Astrocyte (in vitro differentiated cells and primary cell): ENCODE data around the gene SGCD. TPM values are rescaled to one million over a fixed set of nuclear protein-coding genes. Genes with fewer than 3 reads are reported as not detected.

Source experiments
- DNase-seq: peaks from one replicate; pipeline ENCODE4 v3.0.0-alpha.2; 2010; ENCODE audit warnings: low read depth
- FAIRE-seq: peaks from 2 replicates; lab custom pipeline; 2011; peaks lifted over from hg19 to GRCh38; lab: Jason Lieb, UNC
- H2AFZ ChIP-seq: 2 replicates; pipeline ENCODE4 v1.6.0; 2012; ENCODE audit warnings: low read depth, low read length, inconsistent platforms
- H3K27ac ChIP-seq: 2 replicates; pipeline ENCODE4 v1.5.1; 2011; ENCODE audit warnings: low read depth, low read length, inconsistent platforms
- H3K27me3 ChIP-seq: 2 replicates; pipeline ENCODE4 v1.6.0; 2011; ENCODE audit warnings: low read length, inconsistent platforms; ENCODE audit not compliant: insufficient read depth
- H3K36me3 ChIP-seq: 2 replicates; pipeline ENCODE4 v1.5.1; 2011; ENCODE audit warnings: low read length, inconsistent platforms; ENCODE audit not compliant: insufficient read depth
- H3K4me1 ChIP-seq: 2 replicates; pipeline ENCODE4 v1.5.1; 2011; ENCODE audit warnings: low read length, inconsistent platforms; ENCODE audit not compliant: insufficient read depth
- H3K4me2 ChIP-seq: 2 replicates; pipeline ENCODE4 v1.6.0; 2012; ENCODE audit warnings: low read length, inconsistent platforms
- H3K4me3 ChIP-seq: 2 replicates; pipeline ENCODE4 v1.5.1; 2011; ENCODE audit warnings: low read depth, mild to moderate bottlenecking, low read length, inconsistent platforms; ENCODE audit not compliant: insufficient read depth
- H3K79me2 ChIP-seq: 2 replicates; pipeline ENCODE4 v1.6.0; 2012; ENCODE audit warnings: mild to moderate bottlenecking, low read length, inconsistent platforms; ENCODE audit not compliant: insufficient read depth
- H3K9ac ChIP-seq: 2 replicates; pipeline ENCODE4 v1.6.0; 2012; ENCODE audit warnings: mild to moderate bottlenecking, low read length, inconsistent platforms
- H3K9me3 ChIP-seq: 2 replicates; pipeline ENCODE4 v1.5.1; 2012; ENCODE audit warnings: low read depth, mild to moderate bottlenecking, low read length, inconsistent platforms; ENCODE audit not compliant: insufficient read depth
- H4K20me1 ChIP-seq: 2 replicates; pipeline ENCODE4 v1.6.0; 2012; ENCODE audit warnings: low read length, inconsistent platforms; ENCODE audit not compliant: insufficient read depth
- H3K27ac Mint-ChIP-seq: one replicate; pipeline ENCODE4 v1.8.0; 2021; ENCODE audit warnings: mild to moderate bottlenecking, mixed read lengths; ENCODE audit not compliant: unreplicated experiment
- H3K27me3 Mint-ChIP-seq: one replicate; pipeline ENCODE4 v1.8.0; 2021; ENCODE audit warnings: low read depth, mixed read lengths; ENCODE audit not compliant: unreplicated experiment
- H3K36me3 Mint-ChIP-seq: one replicate; pipeline ENCODE4 v1.8.0; 2021; ENCODE audit warnings: low read depth, mixed read lengths; ENCODE audit not compliant: unreplicated experiment
- H3K4me1 Mint-ChIP-seq: one replicate; pipeline ENCODE4 v1.8.0; 2021; ENCODE audit warnings: low read depth, mixed read lengths; ENCODE audit not compliant: unreplicated experiment
- H3K4me3 Mint-ChIP-seq: one replicate; pipeline ENCODE4 v1.8.0; 2021; ENCODE audit warnings: mild to moderate bottlenecking, moderate library complexity, mixed read lengths; ENCODE audit not compliant: unreplicated experiment
- H3K9me3 Mint-ChIP-seq: one replicate; pipeline ENCODE4 v1.8.0; 2021; ENCODE audit warnings: mild to moderate bottlenecking, mixed read lengths; ENCODE audit not compliant: unreplicated experiment
- EZH2 ChIP-seq: IDR thresholded peaks from 2 replicates; pipeline ENCODE4 v1.6.1; 2012; ENCODE audit warnings: mild to moderate bottlenecking, low read length, inconsistent platforms; ENCODE audit not compliant: insufficient read depth
- total RNA-seq: library from RNA; stranded (reverse); gene quantifications from 2 replicates; pipeline ENCODE4 v1.2.1, GENCODE V29; 2021
- TF ChIP-seq, protein P1 (sequence below): IDR thresholded peaks from 2 replicates; pipeline ENCODE4 v1.5.1; 2011; ENCODE audit warnings: low read depth, mild to moderate bottlenecking, inconsistent platforms, low read length, moderate library complexity; ENCODE audit not compliant: insufficient read depth

The SGCD gene
- total RNA-seq, 1 donor from 2014 or later: 2.9 TPM

DNA sequence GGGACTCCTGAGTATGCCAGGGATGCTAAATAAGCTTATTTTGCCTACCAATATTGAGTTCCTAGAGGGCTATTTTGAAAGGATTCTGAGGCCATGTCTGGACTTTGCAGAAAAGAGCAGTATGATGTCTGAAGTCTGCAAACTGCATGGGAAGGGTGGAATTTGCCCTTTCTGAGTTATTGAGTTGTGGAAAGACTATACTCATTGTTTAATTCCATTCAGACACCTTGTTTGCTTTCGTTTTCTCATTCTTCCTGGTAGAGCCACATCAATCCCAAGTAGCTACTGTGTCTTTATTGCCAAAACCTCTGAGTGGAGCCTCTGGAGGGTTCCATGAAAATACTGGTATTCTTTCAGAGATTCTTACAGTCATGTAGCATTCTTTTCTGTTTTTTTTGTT lies 472.2 kb downstream of the SGCD start:
- H3K27me3 Mint-ChIP-seq: peaks cover 3% of the 10 kb centered on the region
- Histone ChIP-seq H4K20me1 (no peaks in the 10 kb centered on the region), H3K4me3 (no peak overlapping the region), H3K79me2 (no peaks in the 10 kb centered on the region), H3K27me3 (no peaks in the 10 kb centered on the region), H3K27ac (no peak overlapping the region), H3K36me3 (no peaks in the 10 kb centered on the region), H3K4me2 (no peak overlapping the region), H3K4me1 (no peaks in the 10 kb centered on the region), H3K9me3 (no peaks in the 10 kb centered on the region), H2AFZ (no peak overlapping the region), H3K9ac (no peak overlapping the region)
- no peak overlapping the region for H3K4me3 Mint-ChIP-seq
- DNase-seq: no peak
- H3K4me1 Mint-ChIP-seq: peaks cover 4% of the 10 kb centered on the region
- H3K27ac Mint-ChIP-seq: no peak overlapping the region
- no peak for FAIRE-seq
- H3K36me3 Mint-ChIP-seq: no peaks in the 10 kb centered on the region
- no peak for TF ChIP-seq EZH2
- no peaks in the 10 kb centered on the region for H3K9me3 Mint-ChIP-seq

DNA sequence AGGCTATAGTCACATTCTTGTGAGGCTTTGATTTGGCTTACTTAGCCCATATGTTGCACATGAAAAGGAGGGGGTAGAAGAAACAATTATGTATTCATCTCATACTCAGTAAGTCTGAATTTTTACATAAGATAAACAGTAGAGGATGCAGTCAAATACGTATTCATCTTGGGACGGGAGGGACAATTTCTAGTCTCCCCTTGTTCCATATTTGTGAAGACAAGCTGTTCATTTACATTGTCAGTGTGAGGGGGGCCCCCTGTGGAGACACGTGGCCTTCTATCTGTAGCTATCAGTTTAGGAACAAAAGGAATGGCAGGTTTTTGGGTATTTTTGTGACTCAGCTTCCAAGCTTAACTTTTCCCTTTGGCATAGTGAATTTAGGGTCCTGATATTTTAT lies 474.0 kb downstream of the SGCD start:
- H3K4me3 ChIP-seq: no peak overlapping the region
- no peak overlapping the region for H3K27ac ChIP-seq
- no peak overlapping the region for H2AFZ ChIP-seq
- H3K9ac ChIP-seq: no peak overlapping the region
- no peaks in the 10 kb centered on the region for H3K27me3 ChIP-seq
- no peaks in the 10 kb centered on the region for H3K79me2 ChIP-seq
- H4K20me1 ChIP-seq: no peaks in the 10 kb centered on the region
- H3K9me3 ChIP-seq: no peaks in the 10 kb centered on the region
- Mint-ChIP-seq H3K27ac (no peak overlapping the region), H3K4me1 (peaks cover 4% of the 10 kb centered on the region), H3K36me3 (no peaks in the 10 kb centered on the region), H3K27me3 (peaks cover 3% of the 10 kb centered on the region), H3K4me3 (no peak overlapping the region), H3K9me3 (no peaks in the 10 kb centered on the region)
- H3K36me3 ChIP-seq: no peaks in the 10 kb centered on the region
- FAIRE-seq: no peak
- H3K4me2 ChIP-seq: no peak overlapping the region
- TF ChIP-seq EZH2: no peak
- TF ChIP-seq, protein P1, sequence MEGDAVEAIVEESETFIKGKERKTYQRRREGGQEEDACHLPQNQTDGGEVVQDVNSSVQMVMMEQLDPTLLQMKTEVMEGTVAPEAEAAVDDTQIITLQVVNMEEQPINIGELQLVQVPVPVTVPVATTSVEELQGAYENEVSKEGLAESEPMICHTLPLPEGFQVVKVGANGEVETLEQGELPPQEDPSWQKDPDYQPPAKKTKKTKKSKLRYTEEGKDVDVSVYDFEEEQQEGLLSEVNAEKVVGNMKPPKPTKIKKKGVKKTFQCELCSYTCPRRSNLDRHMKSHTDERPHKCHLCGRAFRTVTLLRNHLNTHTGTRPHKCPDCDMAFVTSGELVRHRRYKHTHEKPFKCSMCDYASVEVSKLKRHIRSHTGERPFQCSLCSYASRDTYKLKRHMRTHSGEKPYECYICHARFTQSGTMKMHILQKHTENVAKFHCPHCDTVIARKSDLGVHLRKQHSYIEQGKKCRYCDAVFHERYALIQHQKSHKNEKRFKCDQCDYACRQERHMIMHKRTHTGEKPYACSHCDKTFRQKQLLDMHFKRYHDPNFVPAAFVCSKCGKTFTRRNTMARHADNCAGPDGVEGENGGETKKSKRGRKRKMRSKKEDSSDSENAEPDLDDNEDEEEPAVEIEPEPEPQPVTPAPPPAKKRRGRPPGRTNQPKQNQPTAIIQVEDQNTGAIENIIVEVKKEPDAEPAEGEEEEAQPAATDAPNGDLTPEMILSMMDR: no peak
- H3K4me1 ChIP-seq: no peaks in the 10 kb centered on the region
- no peak for DNase-seq

DNA sequence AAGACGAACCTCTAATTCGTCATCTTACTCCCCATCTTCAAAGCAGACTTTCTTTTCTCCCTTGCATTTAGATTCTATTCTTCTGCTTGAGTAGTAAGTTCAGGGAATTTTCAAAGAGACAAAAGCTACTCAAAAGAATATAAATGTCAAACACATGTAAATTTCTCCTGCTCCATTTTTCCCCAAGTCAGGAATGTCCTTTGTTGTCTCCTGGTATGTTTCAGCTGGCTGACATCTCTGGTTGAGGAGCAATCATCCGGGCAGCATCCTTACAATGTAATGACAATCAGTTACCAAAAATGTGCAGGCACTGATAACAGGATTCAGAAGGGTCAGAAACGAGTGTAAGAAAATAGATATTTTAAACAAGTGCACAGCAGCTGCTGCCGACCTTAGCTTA lies 475.5 kb downstream of the SGCD start:
- H3K27ac ChIP-seq: no peak overlapping the region
- Mint-ChIP-seq H3K4me3 (no peak overlapping the region), H3K36me3 (no peaks in the 10 kb centered on the region), H3K4me1 (peaks cover 4% of the 10 kb centered on the region), H3K27me3 (peaks cover 3% of the 10 kb centered on the region), H3K27ac (no peak overlapping the region), H3K9me3 (peaks cover 3% of the 10 kb centered on the region)
- H4K20me1 ChIP-seq: no peaks in the 10 kb centered on the region
- DNase-seq (no peak), FAIRE-seq (no peak)
- no peak overlapping the region for H3K4me3 ChIP-seq
- no peaks in the 10 kb centered on the region for H3K36me3 ChIP-seq
- H3K9me3 ChIP-seq: no peaks in the 10 kb centered on the region
- TF ChIP-seq, protein P1: no peak
- TF ChIP-seq EZH2: no peak
- H2AFZ ChIP-seq: no peak overlapping the region
- H3K4me2 ChIP-seq: no peak overlapping the region
- no peaks in the 10 kb centered on the region for H3K27me3 ChIP-seq
- H3K79me2 ChIP-seq: no peaks in the 10 kb centered on the region
- H3K4me1 ChIP-seq: no peaks in the 10 kb centered on the region
- no peak overlapping the region for H3K9ac ChIP-seq
